Measurements from ENCODE around the gene ZNF445.

DNA sequence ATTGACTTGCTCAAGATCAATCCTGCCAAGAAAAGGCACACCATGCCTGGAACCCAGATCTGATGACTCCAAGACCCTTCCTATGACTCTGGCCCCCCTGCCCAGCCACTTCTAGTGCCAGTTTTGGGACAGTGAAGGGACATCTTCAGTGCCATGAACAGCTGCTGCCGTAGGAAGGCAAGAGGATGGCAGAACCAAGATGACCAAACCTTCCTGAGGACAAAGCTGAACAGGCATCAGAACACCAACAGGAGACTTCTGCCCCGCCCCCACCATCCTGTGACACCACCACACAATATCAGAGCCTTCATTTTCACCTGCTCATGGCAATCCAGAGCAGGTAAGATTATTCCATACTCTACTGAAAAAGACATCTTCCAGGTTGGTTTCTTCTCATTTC is 33.0 kb downstream of the ZNF445 start:
- TF ChIP-seq POLR2A (IDR thresholded peaks at IDR 0.05; ENCODE audit: low read depth, low read length) (no peak), POLR2AphosphoS5 (IDR thresholded peaks at IDR 0.05; ENCODE audit: low read depth, low read length) (no peak), TAF1 (IDR thresholded peaks at IDR 0.05; ENCODE audit: borderline replicate concordance, low read depth, low read length) (no peak)

All from GM12892 (cell line).